HG02981 (cell line): ENCODE data around the gene HTT.

Source experiments
- ATAC-seq: cut with Tn5 transposase; IDR thresholded peaks from one replicate; pipeline ENCODE4 v1.9.1; 2021; ENCODE audit warnings: mild to moderate bottlenecking, moderate library complexity; ENCODE audit not compliant: unreplicated experiment

HTT gene

GRCh38 chr4:3247399-3248177 lies 173.1 kb downstream of the HTT start:
- no peak for ATAC-seq

- no peak for ATAC-seq
Observed at GRCh38 chr4:3248178-3248480, 173.6 kb downstream of the HTT start.

GRCh38 chr4:3248811-3249661 lies 174.6 kb downstream of the HTT start, which contains the start of gene MSANTD1:
Gene MSANTD1, plus strand, starts transcription at chr4:3249159. Its CDS starts 64 bp downstream, at chr4:3249223.
- no peak for ATAC-seq

GRCh38 chr4:3249711-3250437 lies 175.4 kb downstream of the HTT start:
- no peak for ATAC-seq

- no peak for ATAC-seq
Observed at GRCh38 chr4:3250438-3250955, 176.0 kb downstream of the HTT start.

GRCh38 chr4:3250956-3251690 lies 176.6 kb downstream of the HTT start:
- ATAC-seq, result no peak

GRCh38 chr4:3251691-3252479 lies 177.4 kb downstream of the HTT start:
- no peak for ATAC-seq

GRCh38 chr4:3252480-3252828 lies 178.0 kb downstream of the HTT start:
- ATAC-seq, result no peak

- ATAC-seq, result no peak
Observed at GRCh38 chr4:3252831-3253641, 178.6 kb downstream of the HTT start.

- ATAC-seq, result no peak
Observed at GRCh38 chr4:3253808-3254207, 179.3 kb downstream of the HTT start.

- no peak for ATAC-seq
Observed at GRCh38 chr4:3254302-3255131, 180.0 kb downstream of the HTT start.

- ATAC-seq, result no peak
Observed at GRCh38 chr4:3255611-3256186, 181.2 kb downstream of the HTT start.

- no peak for ATAC-seq
Observed at GRCh38 chr4:3256230-3257102, 182.0 kb downstream of the HTT start.

- no peak for ATAC-seq
Observed at GRCh38 chr4:3257103-3257555, 182.6 kb downstream of the HTT start.

GRCh38 chr4:3257556-3258482 lies 183.3 kb downstream of the HTT start:
- no peak for ATAC-seq
